IMR-90 (cell line): ENCODE measurements around the gene PI4KA. TPM values are rescaled to one million over a fixed set of nuclear protein-coding genes. Genes with fewer than 3 reads are reported as not detected.

Experiments
- ATAC-seq: fragments of 200-7000 bp; cut with Tn5 transposase; 2 replicates; pipeline ENCODE4 v1.9.1; 2020; ENCODE audit warnings: low read depth, mild to moderate bottlenecking, moderate library complexity
- BruUV-seq: library from RNA; stranded (reverse); fragments of 400-500 nt; replicated peaks from 2 replicates; lab custom pipeline; 2021; lab: Mats Ljungman, UMichigan
- CTCF ChIA-PET: fragments of 300-600 bp; formaldehyde crosslinking; extraction: SDS; loops from one replicate; lab custom pipeline; 2021; ENCODE audit warnings: antibody characterized with exemption; lab: Yijun Ruan, JAX
- POLR2A ChIA-PET: fragments of 300-600 bp; sonication (Branson Sonifier 250); formaldehyde crosslinking; loops from one replicate; lab custom pipeline; 2022; ENCODE audit warnings: antibody characterized with exemption; ENCODE audit not compliant: unreplicated experiment; lab: Charles Lee
- DNase-seq: peaks from one replicate; pipeline ENCODE4 v3.0.0; 2013
- H2AFZ ChIP-seq: replicated peaks from 2 replicates; pipeline ENCODE3; 2013; ENCODE audit warnings: low read length, mild to moderate bottlenecking; ENCODE audit not compliant: poor library complexity
- H2AK5ac ChIP-seq: 2 replicates; pipeline ENCODE4 v1.6.1; 2013; ENCODE audit warnings: low read depth, low read length, inconsistent platforms
- H2AK9ac ChIP-seq: replicated peaks from 2 replicates; pipeline ENCODE3; 2013; ENCODE audit warnings: mild to moderate bottlenecking, low read depth, low read length, moderate library complexity; ENCODE audit not compliant: poor library complexity
- H2BK120ac ChIP-seq: 2 replicates; pipeline ENCODE4 v1.6.1; 2013; ENCODE audit warnings: low read depth, low read length, inconsistent platforms
- H2BK15ac ChIP-seq: 3 replicates; pipeline ENCODE4 v1.6.1; 2013; ENCODE audit warnings: low read depth, low read length, inconsistent platforms
- H2BK20ac ChIP-seq: 2 replicates; pipeline ENCODE4 v1.6.1; 2013; ENCODE audit warnings: low read depth, mild to moderate bottlenecking, inconsistent platforms, low read length, moderate library complexity
- H2BK5ac ChIP-seq: 2 replicates; pipeline ENCODE4 v1.6.1; 2013; ENCODE audit warnings: mild to moderate bottlenecking, low read depth, low read length, inconsistent platforms; ENCODE audit not compliant: poor library complexity, severe bottlenecking
- H3K14ac ChIP-seq: replicated peaks from 2 replicates; pipeline ENCODE4 v1.6.1; 2013; ENCODE audit warnings: low read depth, low read length, inconsistent platforms
- H3K18ac ChIP-seq: 2 replicates; pipeline ENCODE4 v1.6.1; 2013; ENCODE audit warnings: low read depth, low read length, control low read depth
- H3K23ac ChIP-seq: 2 replicates; pipeline ENCODE4 v1.6.1; 2013; ENCODE audit warnings: low read depth, low read length, inconsistent platforms
- H3K27ac ChIP-seq: 2 replicates; pipeline ENCODE4 v1.5.1; 2013; ENCODE audit warnings: mild to moderate bottlenecking, control low read depth, low read length; ENCODE audit not compliant: insufficient read depth
- H3K27me3 ChIP-seq: 2 replicates; pipeline ENCODE4 v1.6.1; 2013; ENCODE audit warnings: low read length; ENCODE audit not compliant: control insufficient read depth, insufficient read depth
- H3K36me3 ChIP-seq: 2 replicates; pipeline ENCODE4 v1.6.1; 2013; ENCODE audit warnings: low read length, mixed read lengths; ENCODE audit not compliant: control insufficient read depth, insufficient read depth
- H3K4ac ChIP-seq: 2 replicates; pipeline ENCODE4 v1.6.1; 2013; ENCODE audit warnings: low read depth, low read length, inconsistent platforms
- H3K4me1 ChIP-seq: 2 replicates; pipeline ENCODE4 v1.6.1; 2013; ENCODE audit warnings: low read length, mixed read lengths; ENCODE audit not compliant: control insufficient read depth, insufficient read depth
- H3K4me2 ChIP-seq: 2 replicates; pipeline ENCODE4 v1.6.1; 2013; ENCODE audit warnings: low read depth, mild to moderate bottlenecking, control low read depth, low read length, moderate library complexity
- H3K4me3 ChIP-seq: 2 replicates; pipeline ENCODE4 v1.5.1; 2013; ENCODE audit warnings: low read depth, mild to moderate bottlenecking, control low read depth, low read length, moderate library complexity; ENCODE audit not compliant: insufficient read depth
- H3K56ac ChIP-seq: 2 replicates; pipeline ENCODE4 v1.6.1; 2013; ENCODE audit warnings: low read length, inconsistent platforms; ENCODE audit not compliant: insufficient read depth; ENCODE audit errors: extremely low read depth
- H3K79me1 ChIP-seq, 2 experiments: 2 replicates each; pipeline ENCODE4 v1.6.1; 2013; ENCODE audit warnings: low read length in 2 of 2, inconsistent platforms in 1 of 2, low read depth in 1 of 2
- H3K9ac ChIP-seq: 2 replicates; pipeline ENCODE4 v1.6.1; 2013; ENCODE audit warnings: low read depth, low read length, control low read depth
- H3K9me1 ChIP-seq: 2 replicates; pipeline ENCODE4 v1.6.1; 2013; ENCODE audit warnings: low read length, inconsistent platforms; ENCODE audit not compliant: insufficient read depth
- H3K9me3 ChIP-seq: 2 replicates; pipeline ENCODE4 v1.6.1; 2013; ENCODE audit warnings: low read length; ENCODE audit not compliant: control insufficient read depth, insufficient read depth
- H4K20me1 ChIP-seq: 2 replicates; pipeline ENCODE4 v1.6.1; 2013; ENCODE audit warnings: low read length, inconsistent platforms; ENCODE audit not compliant: insufficient read depth
- H4K5ac ChIP-seq: 2 replicates; pipeline ENCODE4 v1.6.1; 2013; ENCODE audit warnings: mild to moderate bottlenecking, low read depth, low read length, control low read depth
- H4K8ac ChIP-seq, 2 experiments: 2 replicates each; pipeline ENCODE4 v1.6.1; 2013; ENCODE audit warnings: low read depth in 2 of 2, low read length in 2 of 2, control low read depth in 1 of 2, inconsistent platforms in 1 of 2
- H4K91ac ChIP-seq: 2 replicates; pipeline ENCODE4 v1.6.1; 2013; ENCODE audit warnings: low read depth, low read length, inconsistent platforms; ENCODE audit not compliant: insufficient read depth
- MAFK ChIP-seq: IDR thresholded peaks from 2 replicates; pipeline ENCODE4 v1.6.1; 2012; ENCODE audit warnings: low read depth, low read length, improper control_type of control experiment
- MAZ ChIP-seq: IDR thresholded peaks from 2 replicates; pipeline ENCODE4 v1.6.1; 2012; ENCODE audit warnings: low read depth, mild to moderate bottlenecking, low read length, improper control_type of control experiment, moderate library complexity, borderline replicate concordance
- RAD21 ChIP-seq: IDR thresholded peaks from 2 replicates; pipeline ENCODE4 v1.6.1; 2012; ENCODE audit warnings: low read length, improper control_type of control experiment
- dilution Hi-C: fragments of 300-500 bp; cut with HindIII; formaldehyde crosslinking; loops from one replicate; pipeline ENCODE4 v1.14.3; 2018; ENCODE audit warnings: low sequenced_read_pairs; ENCODE audit not compliant: unreplicated experiment
- in situ Hi-C: fragments of 300-500 bp; cut with MboI; formaldehyde crosslinking; loops from 3 replicates; pipeline ENCODE4 v1.14.3; 2019; ENCODE audit warnings: low sequenced_read_pairs, inconsistent platforms, mixed read lengths
- intact Hi-C: fragments of 100-400 bp; cut with micrococcal nuclease; formaldehyde crosslinking; loops from 2 replicates; pipeline ENCODE4 v1.10.0; 2022
- polyA plus RNA-seq, 3 experiments: library from polyadenylated mRNA; depleted of rRNA; stranded (reverse); fragments of >200 nt; gene quantifications; 2 replicates each; pipeline ENCODE4 v1.2.3, GENCODE V29; 2012; ENCODE audit warnings: low replicate concordance in 1 of 3
- total RNA-seq: library from RNA; depleted of rRNA; stranded (reverse); fragments of >200 nt; gene quantifications from 2 replicates; pipeline ENCODE4 v1.2.3, GENCODE V29; 2012

Gene PI4KA
- total and polyA plus RNA-seq, 2 of the 4 experiments (the other 2 are of a cell fraction), result 16.8 to 35.5 TPM

GRCh38 chr22:20674998-20675397 is 183.6 kb downstream of the PI4KA start:
- Histone ChIP-seq H2AFZ (no peak overlapping the region), H3K4ac (no peak overlapping the region), H3K9me1 (no peaks in the 10 kb centered on the region), H3K36me3 (no peaks in the 10 kb centered on the region), H2AK5ac (no peak overlapping the region), H2AK9ac (no peak overlapping the region), H3K79me1 (no peaks in the 10 kb centered on the region), H3K27me3 (peaks cover 16% of the 10 kb centered on the region), H4K20me1 (no peaks in the 10 kb centered on the region), H3K23ac (no peak overlapping the region), H3K9me3 (peaks cover 2% of the 10 kb centered on the region; the same call in 1 of the 2 replicates), H2BK120ac (no peak overlapping the region), H4K5ac (no peak overlapping the region), H3K27ac (no peak overlapping the region), H3K4me3 (no peak overlapping the region), H2BK5ac (no peak overlapping the region), H4K91ac (no peak overlapping the region), H3K18ac (no peak overlapping the region), H4K8ac (no peak overlapping the region), H2BK20ac (no peak overlapping the region), H3K4me2 (no peak overlapping the region), H3K14ac (no peak overlapping the region), H3K4me1 (no peaks in the 10 kb centered on the region), H3K9ac (no peak overlapping the region), H2BK15ac (no peak overlapping the region), H3K56ac (no peak overlapping the region)
- intact Hi-C loops, result no loop called here
- no peak for DNase-seq
- ChIA-PET CTCF (no interaction called here), POLR2A (no interaction called here)
- no peak; the same call in 1 of the 2 replicates for ATAC-seq
- in situ Hi-C loops, result no loop called here
- dilution Hi-C loops, result no loop called here
- no peak for TF ChIP-seq MAZ
- TF ChIP-seq MAFK, result no peak
- TF ChIP-seq RAD21, result no peak
- no TSS peak for BruUV-seq
